ENCODE data around the gene OTOP3.
"Not testable (repeated sequence)": the region's sequence is repeated elsewhere in the genome, so short reads cannot be mapped to it uniquely, and the experiment has no call there.

Gene OTOP3

DNA sequence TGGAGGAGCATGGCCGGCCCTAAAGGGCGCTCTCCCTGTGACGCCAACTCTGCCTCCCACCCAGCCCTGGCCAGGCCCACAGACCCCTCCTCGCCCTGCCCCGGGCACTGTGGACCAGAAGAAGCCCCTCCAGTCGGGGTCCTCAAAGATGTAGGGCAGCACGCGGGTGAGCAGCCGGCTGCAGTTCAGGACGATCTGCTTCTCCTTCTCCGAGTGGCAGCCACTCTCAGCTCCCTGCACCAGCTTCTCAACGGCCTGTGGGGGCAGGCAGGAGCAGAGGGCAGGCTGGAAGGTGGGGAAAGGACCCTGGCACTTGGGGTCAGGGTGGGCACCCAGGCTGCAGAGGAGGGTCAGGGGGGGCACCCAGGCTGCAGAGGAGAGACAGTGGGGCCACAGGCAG is 28.0 kb downstream of the OTOP3 start:
- DNase-seq = no peak

GRCh38 chr17:74964246-74964761 is 28.6 kb downstream of the OTOP3 start:
- DNase-seq = no peak

DNA sequence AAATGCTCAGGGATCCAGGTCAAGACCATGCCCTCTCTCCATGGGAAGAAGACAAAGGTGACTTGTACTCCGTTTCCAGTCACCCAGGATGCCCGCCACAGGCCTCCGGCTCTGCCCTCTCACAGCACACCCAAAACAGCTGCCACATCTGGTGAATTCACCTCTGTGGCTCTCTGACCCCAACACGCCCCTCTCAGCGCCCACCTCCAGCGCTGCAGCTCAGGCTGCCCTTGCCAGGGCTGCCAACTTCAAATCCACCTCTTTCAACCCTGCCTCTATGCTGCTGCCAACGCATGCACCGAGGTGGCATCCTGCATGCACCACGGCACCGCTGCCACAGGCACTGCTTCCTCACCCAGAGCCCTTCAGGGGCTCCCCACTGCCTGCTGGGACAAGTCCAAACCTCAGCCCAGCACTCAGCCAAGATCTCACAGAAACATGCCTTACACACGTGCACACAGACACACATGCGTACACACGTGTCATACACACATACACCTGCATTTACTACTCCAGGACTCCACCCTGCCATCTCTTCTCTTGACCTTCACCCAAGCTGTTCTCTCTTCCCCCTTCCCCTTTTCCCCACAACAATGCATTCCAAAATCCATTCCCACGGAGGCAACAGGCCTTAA is 29.4 kb downstream of the OTOP3 start:
- DNase-seq = no peak

DNA sequence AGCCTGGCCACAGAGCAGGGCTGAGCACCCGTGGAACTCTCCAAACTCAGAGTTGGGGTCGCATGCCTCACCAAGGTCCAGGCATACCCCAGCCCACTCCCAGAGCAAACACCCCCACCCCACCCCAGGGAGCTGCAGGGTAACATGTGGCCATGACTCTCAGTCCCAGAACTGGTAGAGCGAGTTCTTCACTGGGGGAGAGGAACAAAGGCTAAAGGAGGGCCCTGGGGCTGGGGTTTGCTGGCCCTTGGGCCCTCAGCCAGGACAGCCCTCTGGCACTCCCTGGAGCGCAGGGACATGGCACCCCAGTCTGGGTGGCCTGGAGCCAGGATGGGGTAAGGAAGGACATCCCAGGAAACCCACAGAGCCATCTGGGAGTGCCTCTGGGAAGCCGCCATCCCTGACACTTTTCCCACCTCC is 32.7 kb downstream of the OTOP3 start:
- no peak for DNase-seq

DNA sequence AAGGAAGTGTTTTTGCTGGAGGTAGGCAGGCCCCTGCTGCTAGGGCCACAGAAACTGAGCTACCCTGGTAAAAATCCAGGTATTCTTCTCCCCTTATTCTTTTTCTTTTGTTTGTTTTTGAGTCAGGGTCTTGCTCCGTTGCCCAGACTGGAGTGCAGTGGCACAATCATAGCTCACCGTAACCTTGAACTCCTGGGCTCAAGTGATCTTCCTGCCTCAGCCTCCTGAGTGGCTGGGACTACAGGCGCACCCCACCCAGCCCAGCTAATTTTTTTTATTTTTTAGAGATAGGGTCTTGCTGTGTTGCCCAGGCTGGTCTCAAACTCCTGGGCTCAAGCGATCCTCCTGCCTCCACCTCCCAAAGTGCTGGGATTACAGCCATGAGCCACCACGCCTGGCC is 33.8 kb downstream of the OTOP3 start:
- DNase-seq = not testable (repeated sequence)

DNA sequence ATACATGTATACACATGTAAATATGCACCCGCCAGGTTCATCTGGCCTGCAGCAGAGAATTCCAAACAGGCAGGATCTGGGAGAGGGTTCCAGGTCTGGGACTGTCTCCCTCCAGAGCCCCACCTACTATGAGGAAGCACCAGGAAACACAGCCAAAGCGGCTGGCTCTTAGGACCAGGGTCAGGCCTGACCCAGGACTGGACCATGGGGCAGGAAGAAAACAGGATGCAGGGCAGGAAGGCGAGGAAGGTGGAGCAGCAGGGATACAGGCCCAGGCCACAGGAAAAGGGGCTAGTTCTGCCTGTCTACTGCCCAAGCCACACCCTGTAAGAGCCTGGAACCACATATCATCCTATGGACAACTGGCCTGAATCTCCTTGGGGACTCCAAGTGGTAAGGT is 34.7 kb downstream of the OTOP3 start:
- DNase-seq = no peak

- no peak for DNase-seq
Measured at GRCh38 chr17:74971069-74971841, 35.6 kb downstream of the OTOP3 start.

DNA sequence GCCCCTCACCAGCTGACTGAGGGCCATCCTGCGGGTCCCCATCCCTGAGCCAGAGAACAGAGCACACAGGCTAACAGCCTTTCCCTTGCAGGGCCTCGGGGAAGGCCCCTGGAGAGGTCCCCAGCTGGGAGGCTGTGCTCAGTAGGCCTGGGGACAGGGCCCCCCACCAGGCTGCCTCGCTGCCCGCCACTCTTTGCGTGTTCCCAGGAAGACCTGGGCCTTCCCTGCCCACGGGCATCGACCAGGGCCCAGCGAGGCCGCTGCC is 36.1 kb downstream of the OTOP3 start:
- no peak for DNase-seq

GRCh38 chr17:74972107-74972972 is 36.6 kb downstream of the OTOP3 start, which contains the start of gene HID1:
Gene HID1 (minus strand): TSS chr17:74972759. CDS start chr17:74972656, 103 bp downstream.
- peak; percentile 84 for DNase-seq

- no peak for DNase-seq
Measured at GRCh38 chr17:74972973-74973328, 37.3 kb downstream of the OTOP3 start.

DNA sequence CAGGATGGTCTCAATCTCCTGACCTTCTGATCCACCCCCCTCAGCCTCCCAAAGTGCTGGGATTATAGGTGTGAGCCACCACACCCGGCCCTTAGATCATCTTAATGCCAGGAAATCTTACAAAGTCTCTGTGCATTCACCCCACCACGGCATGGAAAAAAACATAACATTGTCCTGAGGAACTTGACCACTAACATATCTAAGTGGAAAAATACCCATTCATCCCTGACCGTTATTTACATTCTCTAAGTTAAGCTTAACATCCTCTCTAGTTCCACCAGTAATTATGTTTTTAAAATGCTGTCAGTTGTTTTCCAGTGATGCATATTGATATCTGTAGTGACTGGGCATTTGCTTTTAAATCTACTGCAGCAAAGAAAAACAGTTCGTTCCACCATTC is 40.2 kb downstream of the OTOP3 start:
- no peak for DNase-seq

DNA sequence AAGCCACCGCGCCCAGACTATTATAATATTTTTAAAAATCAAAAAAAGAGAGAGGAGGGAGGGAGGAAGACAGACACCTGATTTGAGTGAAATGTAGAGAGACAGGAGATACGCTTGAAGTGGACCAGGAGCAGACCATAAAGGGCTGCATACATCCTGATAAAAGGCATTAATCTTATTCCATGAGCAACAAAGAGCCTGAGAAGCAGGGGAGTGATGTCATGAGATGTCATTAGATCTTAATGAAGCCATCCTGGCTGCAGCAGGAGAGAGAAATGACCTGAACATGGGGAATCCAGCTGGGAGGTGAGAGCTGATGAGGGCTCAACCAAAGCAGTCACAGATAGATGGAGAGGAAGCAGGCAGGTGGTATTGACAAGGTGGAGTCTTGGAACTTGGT is 42.1 kb downstream of the OTOP3 start:
- no peak for DNase-seq

GRCh38 chr17:74978240-74978639 is 42.5 kb downstream of the OTOP3 start:
- no peak for DNase-seq

- DNase-seq = no peak
Measured at GRCh38 chr17:74979408-74980146, 43.9 kb downstream of the OTOP3 start.

- DNase-seq = no peak
Measured at GRCh38 chr17:74981318-74981978, 45.8 kb downstream of the OTOP3 start.

- DNase-seq = peak; percentile 73
Measured at GRCh38 chr17:74981979-74982662, 46.4 kb downstream of the OTOP3 start.

DNA sequence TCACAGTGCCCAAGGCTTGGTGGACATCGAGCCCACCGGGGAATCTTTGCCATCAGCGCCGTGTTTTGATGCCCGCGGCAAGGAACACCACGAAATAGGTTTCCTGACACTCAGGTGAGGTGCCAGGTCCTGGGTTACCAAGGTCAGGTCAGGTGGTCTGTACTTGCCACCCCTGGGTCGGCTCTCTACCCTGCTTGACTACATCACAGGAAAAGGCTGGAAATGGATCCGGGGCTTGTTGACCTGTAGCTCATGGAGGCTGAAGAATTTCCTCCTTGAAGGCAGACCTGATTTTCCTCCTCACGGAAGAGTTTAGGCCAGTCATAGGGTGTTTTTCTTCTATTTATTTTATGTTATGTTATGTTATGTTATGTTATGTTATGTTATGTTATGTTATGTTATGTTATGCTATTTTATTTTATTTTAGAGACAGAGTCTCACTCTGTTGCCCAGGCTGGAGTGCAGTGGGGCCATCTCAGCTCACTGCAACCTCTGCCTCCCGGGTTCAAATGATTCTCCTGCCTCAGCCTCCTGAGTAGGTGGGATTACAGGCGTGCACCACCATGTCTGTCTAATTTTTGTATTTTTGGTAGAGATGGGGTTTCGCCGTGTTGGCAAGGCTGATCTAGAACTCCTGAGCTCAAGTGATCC is 47.1 kb downstream of the OTOP3 start:
- DNase-seq = not testable (repeated sequence)

DNA sequence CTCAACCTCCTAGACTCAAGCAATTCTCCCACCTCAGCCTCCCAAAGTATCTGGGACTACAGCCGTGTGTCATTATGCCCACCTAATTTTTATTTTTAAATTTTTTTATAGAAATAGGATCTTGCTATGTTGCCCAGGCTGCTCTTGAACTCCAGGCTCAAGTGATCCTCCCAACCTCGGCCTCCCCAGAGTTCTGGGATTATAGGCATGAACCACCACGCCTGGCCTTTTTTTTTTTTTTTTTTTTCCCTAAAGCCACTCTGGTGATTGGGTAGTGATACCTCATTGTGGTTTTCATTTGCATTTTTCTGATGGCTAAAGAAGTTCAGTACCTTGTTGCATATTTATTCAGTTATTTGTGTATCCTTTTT is 50.5 kb downstream of the OTOP3 start:
- no peak for DNase-seq

GRCh38 chr17:74987418-74987908 is 51.8 kb downstream of the OTOP3 start, which contains the start of gene CDR2L:
Gene CDR2L (plus strand): TSS chr17:74987632. CDS start chr17:74988044, 412 bp downstream.
- peak; percentile 93 for DNase-seq

DNA sequence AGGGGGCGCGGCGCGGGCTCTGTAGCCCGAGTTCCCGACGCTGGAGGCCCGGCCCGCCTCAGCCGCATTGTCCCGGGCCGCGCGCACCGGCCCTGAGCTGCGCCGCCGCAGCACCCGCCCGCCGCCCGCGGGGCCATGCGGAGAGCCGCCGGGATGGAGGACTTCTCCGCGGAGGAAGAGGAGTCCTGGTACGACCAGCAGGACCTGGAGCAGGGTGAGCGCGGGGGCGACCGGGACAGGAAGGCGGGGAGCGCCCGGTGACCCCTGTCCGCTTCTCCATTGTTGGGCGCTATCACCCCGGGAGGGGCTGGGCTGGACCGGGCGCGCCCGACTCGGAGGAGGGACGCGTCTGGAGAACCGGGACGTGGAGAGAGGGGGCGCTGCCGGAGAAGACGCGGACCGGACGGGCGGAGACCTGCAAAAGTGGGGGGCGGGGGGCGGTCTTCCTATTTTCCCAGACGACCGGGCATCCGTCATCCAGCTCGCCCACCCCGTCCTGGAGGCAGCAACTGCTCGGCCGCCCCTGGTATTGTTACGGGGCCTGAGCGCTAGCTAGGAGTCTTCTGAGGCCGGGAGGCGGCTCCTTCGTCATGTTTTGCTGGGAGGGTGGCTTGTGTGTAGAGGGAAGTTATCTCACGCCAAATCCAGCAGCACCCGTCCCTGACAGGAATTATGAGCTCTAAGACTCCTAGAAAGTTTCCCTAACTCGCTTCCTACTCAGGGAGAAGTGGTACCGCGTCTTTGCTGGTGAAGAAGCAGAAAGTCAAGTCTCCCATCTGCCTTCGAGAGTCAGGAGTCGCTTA is 52.4 kb downstream of the OTOP3 start:
- DNase-seq = peak; percentile 17
